HCT116 (cell line): ENCODE data around the gene NEK6. TPM values are rescaled to one million over a fixed set of nuclear protein-coding genes. Genes with fewer than 3 reads are reported as not detected.

Experiments
- ATAC-seq: fragments of 200-7000 bp; cut with Tn5 transposase; 2 replicates; pipeline ENCODE4 v1.9.1; 2020; ENCODE audit warnings: mild to moderate bottlenecking, moderate library complexity
- BruUV-seq: library from RNA; stranded (reverse); fragments of 400-500 nt; replicated peaks from 2 replicates; lab custom pipeline; 2021; lab: Mats Ljungman, UMichigan
- CTCF ChIA-PET: fragments of 300-600 bp; sonication (Branson Sonifier 250); formaldehyde crosslinking; loops from one replicate; lab custom pipeline; 2021; ENCODE audit warnings: antibody characterized with exemption; lab: Charles Lee
- POLR2A ChIA-PET: fragments of 300-600, 350-600 bp; sonication (Branson Sonifier 250); formaldehyde crosslinking; loops from one replicate; lab custom pipeline; 2021; ENCODE audit warnings: antibody characterized with exemption; lab: Charles Lee
- RAD21 ChIA-PET, 2 experiments: fragments of 300-600 bp; sonication (Branson Sonifier 250); formaldehyde crosslinking; loops; one replicate each; lab custom pipeline; 2023; ENCODE audit warnings: low total read pairs in 2 of 2; ENCODE audit not compliant: uncharacterized antibody in 2 of 2, unreplicated experiment in 2 of 2, low non-redundant PET in 1 of 2; lab: Charles Lee
- DNase-seq: peaks from one replicate; pipeline ENCODE4 v3.0.0-alpha.2; 2010; ENCODE audit warnings: low read depth, low spot score
- H2AFZ ChIP-seq: fragments of 200-600 bp; shearing (Covaris generic), sonication (generic); 2 replicates; pipeline ENCODE4 v1.6.1; 2017; ENCODE audit warnings: low read depth, mixed run types, mixed read lengths, antibody characterized with exemption, low read length; ENCODE audit not compliant: poor library complexity, severe bottlenecking
- H3K27ac ChIP-seq: 2 replicates; pipeline ENCODE4 v1.5.1; 2012; ENCODE audit warnings: low read depth, low read length
- H3K27me3 ChIP-seq: fragments of 200-600 bp; sonication (generic); 2 replicates; pipeline ENCODE4 v1.6.1; 2016; ENCODE audit warnings: mixed run types, low read length, mixed read lengths; ENCODE audit not compliant: insufficient read depth
- H3K36me3 ChIP-seq, 2 experiments: fragments of 200-500 bp in 1 of 2; fragments of 200-600 bp in 1 of 2; sonication (Bioruptor generic) in 1 of 2; sonication (generic) in 1 of 2; 2 replicates each; pipeline versions ENCODE4 v1.5.1 to v1.6.1; 2014 to 2016; ENCODE audit warnings: low read length in 2 of 2, inconsistent platforms in 1 of 2, mixed read lengths in 1 of 2, mixed run types in 1 of 2; ENCODE audit not compliant: insufficient read depth in 2 of 2, control insufficient read depth in 1 of 2
- H3K4me1 ChIP-seq, 2 experiments: fragments of 200-600 bp in 1 of 2; sonication (generic) in 1 of 2; 2 replicates each; pipeline versions ENCODE4 v1.5.1 to v1.6.1; 2012 to 2017; ENCODE audit warnings: low read length in 2 of 2, inconsistent platforms in 1 of 2, mild to moderate bottlenecking in 1 of 2, mixed read lengths in 1 of 2, mixed run types in 1 of 2, moderate library complexity in 1 of 2; ENCODE audit not compliant: insufficient read depth in 2 of 2, control insufficient read depth in 1 of 2
- H3K4me2 ChIP-seq: fragments of 200-600 bp; sonication (generic); 2 replicates; pipeline ENCODE4 v1.6.1; 2017; ENCODE audit warnings: mixed run types, low read length, mixed read lengths
- H3K4me3 ChIP-seq, 2 experiments: fragments of 200-600 bp in 1 of 2; sonication (generic) in 1 of 2; replicated peaks in 1 of 2; 2 replicates each; pipeline ENCODE4 v1.5.1; 2011 to 2016; ENCODE audit warnings: low read length in 2 of 2, control low read depth in 1 of 2, low read depth in 1 of 2, mild to moderate bottlenecking in 1 of 2, mixed read lengths in 1 of 2, mixed run types in 1 of 2
- H3K79me2 ChIP-seq: fragments of 200-600 bp; sonication (generic); 2 replicates; pipeline ENCODE4 v1.6.1; 2017; ENCODE audit warnings: mild to moderate bottlenecking, mixed run types, low read length, moderate library complexity, mixed read lengths; ENCODE audit not compliant: insufficient read depth
- H3K9ac ChIP-seq: fragments of 200-600 bp; sonication (generic); 2 replicates; pipeline ENCODE4 v1.6.1; 2016; ENCODE audit warnings: low read length, mixed read lengths
- H3K9me2 ChIP-seq: fragments of 200-600 bp; sonication (generic), shearing (Covaris generic); 2 replicates; pipeline ENCODE4 v1.6.1; 2017; ENCODE audit warnings: mixed run types, mild to moderate bottlenecking, moderate library complexity; ENCODE audit not compliant: insufficient read depth
- H3K9me3 ChIP-seq, 2 experiments: fragments of 200-500 bp in 1 of 2; fragments of 200-600 bp in 1 of 2; sonication (Bioruptor generic) in 1 of 2; sonication (generic) in 1 of 2; 2 replicates each; pipeline ENCODE4 v1.6.1; 2014 to 2017; ENCODE audit warnings: low read length in 2 of 2, mixed read lengths in 2 of 2, inconsistent platforms in 1 of 2, low read depth in 1 of 2, mild to moderate bottlenecking in 1 of 2, mixed run types in 1 of 2, moderate library complexity in 1 of 2; ENCODE audit not compliant: control insufficient read depth in 1 of 2, insufficient read depth in 1 of 2
- H4K20me1 ChIP-seq: fragments of 200-600 bp; sonication (generic), shearing (Covaris generic); 2 replicates; pipeline ENCODE4 v1.6.1; 2017; ENCODE audit warnings: mixed run types, mild to moderate bottlenecking, moderate library complexity; ENCODE audit not compliant: insufficient read depth
- ATF3 ChIP-seq: IDR thresholded peaks from 2 replicates; pipeline ENCODE4 v1.6.1; 2012
- EZH2phosphoT487 ChIP-seq: fragments of 200-600 bp; IDR thresholded peaks from 2 replicates; pipeline ENCODE4 v1.6.1; 2018; ENCODE audit warnings: antibody characterized with exemption, borderline replicate concordance
- REST ChIP-seq: IDR thresholded peaks from 2 replicates; pipeline ENCODE4 v1.6.1; 2012; ENCODE audit warnings: low read depth
- TCF7L2 ChIP-seq: IDR thresholded peaks from 2 replicates; pipeline ENCODE4 v1.7.0; 2011; ENCODE audit warnings: borderline replicate concordance, inconsistent platforms; ENCODE audit not compliant: insufficient read depth, insufficient read length; ENCODE audit errors: extremely low read depth
- ZNF274 ChIP-seq: fragments of 200-500 bp; sonication (Bioruptor generic); IDR thresholded peaks from 2 replicates; pipeline ENCODE4 v1.6.1; 2014; ENCODE audit warnings: mild to moderate bottlenecking, low read depth, low read length, inconsistent platforms
- intact Hi-C: fragments of 100-400 bp; cut with micrococcal nuclease; formaldehyde crosslinking; loops from 2 replicates; pipeline ENCODE4 v1.10.0; 2022
- total RNA-seq: library from RNA; stranded (reverse); gene quantifications from one replicate; pipeline ENCODE4 v1.2.1, GENCODE V29; 2021; ENCODE audit not compliant: unreplicated experiment

The NEK6 gene
- total RNA-seq, 1 experiment from 2014 or later = 40.8 TPM

- H3K79me2 ChIP-seq = no peaks in the 10 kb centered on the region
- H3K4me3 ChIP-seq = no peak overlapping the region
- no peak overlapping the region for H3K4me2 ChIP-seq
- peaks cover 8 to 16% of the 10 kb centered on the region in 2 experiments for H3K4me1 ChIP-seq
- RAD21 ChIA-PET = no interaction called here
- H2AFZ ChIP-seq = no peak overlapping the region
- intact Hi-C loops = no loop called here
- no peaks in the 10 kb centered on the region for H3K9me3 ChIP-seq
- no peak overlapping the region for H3K9ac ChIP-seq
- POLR2A ChIA-PET = no interaction called here
- CTCF ChIA-PET = no interaction called here
- H4K20me1 ChIP-seq = no peaks in the 10 kb centered on the region
- DNase-seq (no peak), ATAC-seq (no peak)
- no peaks in the 10 kb centered on the region for H3K36me3 ChIP-seq
- BruUV-seq = no TSS peak
- no peaks in the 10 kb centered on the region for H3K9me2 ChIP-seq
- H3K27me3 ChIP-seq = no peaks in the 10 kb centered on the region
- H3K27ac ChIP-seq = no peak overlapping the region
- TF ChIP-seq ZNF274 (no peak), ATF3 (no peak)
- TF ChIP-seq, all 23 proteins: peak for 0
Observed at GRCh38 chr9:124214596-124215367, 43.0 kb upstream of the NEK6 start.

- no peak overlapping the region for H3K4me3 ChIP-seq
- TF ChIP-seq REST (no peak), TCF7L2 (no peak), EZH2phosphoT487 (no peak)
- RAD21 ChIA-PET = no interaction called here
- H3K9ac ChIP-seq = no peak overlapping the region
- DNase-seq (no peak), ATAC-seq (no peak)
- no TSS peak for BruUV-seq
- intact Hi-C loops = no loop called here
- H3K27me3 ChIP-seq = no peaks in the 10 kb centered on the region
- CTCF ChIA-PET = no interaction called here
- no peak overlapping the region for H3K4me2 ChIP-seq
- no peaks in the 10 kb centered on the region for H3K36me3 ChIP-seq
- no peaks in the 10 kb centered on the region for H3K79me2 ChIP-seq
- no peak overlapping the region for H3K27ac ChIP-seq
- POLR2A ChIA-PET = no interaction called here
- no peaks in the 10 kb centered on the region for H4K20me1 ChIP-seq
- no peaks in the 10 kb centered on the region for H3K9me3 ChIP-seq
- H3K4me1 ChIP-seq = peaks cover 8 to 16% of the 10 kb centered on the region in 2 experiments
- no peak overlapping the region for H2AFZ ChIP-seq
- H3K9me2 ChIP-seq = no peaks in the 10 kb centered on the region
Observed at GRCh38 chr9:124215368-124215910, 42.3 kb upstream of the NEK6 start.
